ENCODE measurements around the gene PUSL1.

The PUSL1 gene

DNA sequence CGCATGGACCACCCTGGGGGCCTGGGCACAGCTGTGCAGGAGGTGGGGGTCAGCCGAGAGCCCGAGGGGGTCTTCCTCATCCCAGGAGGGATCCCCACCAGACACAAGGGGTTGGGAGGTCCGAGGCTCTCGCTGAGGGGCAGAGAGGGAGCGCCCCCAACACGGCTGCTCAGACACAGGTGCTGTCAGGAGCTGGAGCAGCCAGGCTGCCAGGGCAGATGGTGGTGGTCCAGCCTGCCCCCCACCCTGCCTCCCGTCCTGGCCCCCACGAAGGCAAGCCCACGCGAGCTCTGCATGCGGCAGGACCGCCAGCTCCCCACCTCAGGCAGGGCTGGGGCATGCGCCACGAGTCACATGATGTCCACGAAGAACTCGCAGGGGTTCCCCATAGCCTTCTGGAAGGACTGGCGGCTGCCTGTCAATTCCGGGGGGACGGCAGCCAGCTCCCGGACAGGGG, 27.4 kb downstream of the PUSL1 start:
- Histone ChIP-seq H4K20me1 (ENCODE audit: control insufficient read depth, insufficient read depth, low read depth, low read length) (peaks cover 5% of the 10 kb centered on the region; the same call in 1 of the 2 replicates), H3K27me3 (ENCODE audit: control insufficient read depth, low read length) (no peaks in the 10 kb centered on the region), H3K4me2 (ENCODE audit: low read length) (no peak overlapping the region), H3K36me3 (ENCODE audit: control insufficient read depth, low read length) (peaks cover 17% of the 10 kb centered on the region), H3K9me3 (ENCODE audit: control insufficient read depth, insufficient read depth, low read length) (no peaks in the 10 kb centered on the region; the same call in 1 of the 2 replicates), H3K79me2 (ENCODE audit: control insufficient read depth, low read length) (no peaks in the 10 kb centered on the region), H3F3A (ENCODE audit: control insufficient read depth, insufficient read depth) (no peaks in the 10 kb centered on the region), H3K4me3 (ENCODE audit: low read length) (no peak overlapping the region), H3K27ac (ENCODE audit: low read depth, low read length) (no peak overlapping the region), H3K4me1 (ENCODE audit: control insufficient read depth, low read length) (no peaks in the 10 kb centered on the region), H3K9me2 (replicated peaks; ENCODE audit: control insufficient read depth, low read length) (no peaks in the 10 kb centered on the region)
- TF ChIP-seq EZH2phosphoT487 (IDR thresholded peaks at IDR 0.05; ENCODE audit: borderline replicate concordance, low read length) = no peak
- TF ChIP-seq, protein P1, sequence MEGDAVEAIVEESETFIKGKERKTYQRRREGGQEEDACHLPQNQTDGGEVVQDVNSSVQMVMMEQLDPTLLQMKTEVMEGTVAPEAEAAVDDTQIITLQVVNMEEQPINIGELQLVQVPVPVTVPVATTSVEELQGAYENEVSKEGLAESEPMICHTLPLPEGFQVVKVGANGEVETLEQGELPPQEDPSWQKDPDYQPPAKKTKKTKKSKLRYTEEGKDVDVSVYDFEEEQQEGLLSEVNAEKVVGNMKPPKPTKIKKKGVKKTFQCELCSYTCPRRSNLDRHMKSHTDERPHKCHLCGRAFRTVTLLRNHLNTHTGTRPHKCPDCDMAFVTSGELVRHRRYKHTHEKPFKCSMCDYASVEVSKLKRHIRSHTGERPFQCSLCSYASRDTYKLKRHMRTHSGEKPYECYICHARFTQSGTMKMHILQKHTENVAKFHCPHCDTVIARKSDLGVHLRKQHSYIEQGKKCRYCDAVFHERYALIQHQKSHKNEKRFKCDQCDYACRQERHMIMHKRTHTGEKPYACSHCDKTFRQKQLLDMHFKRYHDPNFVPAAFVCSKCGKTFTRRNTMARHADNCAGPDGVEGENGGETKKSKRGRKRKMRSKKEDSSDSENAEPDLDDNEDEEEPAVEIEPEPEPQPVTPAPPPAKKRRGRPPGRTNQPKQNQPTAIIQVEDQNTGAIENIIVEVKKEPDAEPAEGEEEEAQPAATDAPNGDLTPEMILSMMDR (IDR thresholded peaks at IDR 0.05; ENCODE audit: low read depth, low read length, poor library complexity, severe bottlenecking) = no peak

DNA sequence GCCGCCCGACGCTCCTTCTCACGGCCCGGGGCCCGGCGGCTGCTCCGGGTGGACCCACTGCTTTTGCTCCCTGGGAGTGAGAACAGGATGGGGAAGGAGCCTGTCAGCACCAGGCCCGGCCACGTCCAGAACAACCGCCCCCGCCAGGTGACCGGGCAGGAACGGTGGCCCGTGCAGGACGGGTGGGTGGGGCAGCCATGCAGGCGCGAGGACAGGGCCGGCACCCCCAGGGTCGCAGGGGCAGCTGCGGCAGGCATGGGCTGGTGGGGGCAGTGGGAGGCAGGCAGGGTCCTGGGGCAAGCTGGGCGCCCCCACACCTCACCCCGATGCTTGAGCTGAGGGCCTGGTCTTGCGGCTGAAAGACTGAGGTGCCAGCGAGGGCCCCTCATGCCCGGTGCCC, 28.0 kb downstream of the PUSL1 start:
- H3K4me2 ChIP-seq (ENCODE audit: low read length) = no peak overlapping the region
- TF ChIP-seq EZH2phosphoT487 (IDR thresholded peaks at IDR 0.05; ENCODE audit: borderline replicate concordance, low read length) = no peak
- TF ChIP-seq, protein P1 (IDR thresholded peaks at IDR 0.05; ENCODE audit: low read depth, low read length, poor library complexity, severe bottlenecking) = no peak
- no peaks in the 10 kb centered on the region for H3F3A ChIP-seq (ENCODE audit: control insufficient read depth, insufficient read depth)
- peaks cover 5% of the 10 kb centered on the region; the same call in 1 of the 2 replicates for H4K20me1 ChIP-seq (ENCODE audit: control insufficient read depth, insufficient read depth, low read depth, low read length)
- no peak overlapping the region for H3K4me3 ChIP-seq (ENCODE audit: low read length)
- no peaks in the 10 kb centered on the region for H3K27me3 ChIP-seq (ENCODE audit: control insufficient read depth, low read length)
- H3K79me2 ChIP-seq (ENCODE audit: control insufficient read depth, low read length) = no peaks in the 10 kb centered on the region
- peaks cover 4% of the 10 kb centered on the region; the same call in 1 of the 2 replicates for H3K9me3 ChIP-seq (ENCODE audit: control insufficient read depth, insufficient read depth, low read length)
- no peaks in the 10 kb centered on the region for H3K4me1 ChIP-seq (ENCODE audit: control insufficient read depth, low read length)
- no peaks in the 10 kb centered on the region for H3K9me2 ChIP-seq (replicated peaks; ENCODE audit: control insufficient read depth, low read length)
- H3K27ac ChIP-seq (ENCODE audit: low read depth, low read length) = no peak overlapping the region
- peaks cover 23% of the 10 kb centered on the region for H3K36me3 ChIP-seq (ENCODE audit: control insufficient read depth, low read length)

DNA sequence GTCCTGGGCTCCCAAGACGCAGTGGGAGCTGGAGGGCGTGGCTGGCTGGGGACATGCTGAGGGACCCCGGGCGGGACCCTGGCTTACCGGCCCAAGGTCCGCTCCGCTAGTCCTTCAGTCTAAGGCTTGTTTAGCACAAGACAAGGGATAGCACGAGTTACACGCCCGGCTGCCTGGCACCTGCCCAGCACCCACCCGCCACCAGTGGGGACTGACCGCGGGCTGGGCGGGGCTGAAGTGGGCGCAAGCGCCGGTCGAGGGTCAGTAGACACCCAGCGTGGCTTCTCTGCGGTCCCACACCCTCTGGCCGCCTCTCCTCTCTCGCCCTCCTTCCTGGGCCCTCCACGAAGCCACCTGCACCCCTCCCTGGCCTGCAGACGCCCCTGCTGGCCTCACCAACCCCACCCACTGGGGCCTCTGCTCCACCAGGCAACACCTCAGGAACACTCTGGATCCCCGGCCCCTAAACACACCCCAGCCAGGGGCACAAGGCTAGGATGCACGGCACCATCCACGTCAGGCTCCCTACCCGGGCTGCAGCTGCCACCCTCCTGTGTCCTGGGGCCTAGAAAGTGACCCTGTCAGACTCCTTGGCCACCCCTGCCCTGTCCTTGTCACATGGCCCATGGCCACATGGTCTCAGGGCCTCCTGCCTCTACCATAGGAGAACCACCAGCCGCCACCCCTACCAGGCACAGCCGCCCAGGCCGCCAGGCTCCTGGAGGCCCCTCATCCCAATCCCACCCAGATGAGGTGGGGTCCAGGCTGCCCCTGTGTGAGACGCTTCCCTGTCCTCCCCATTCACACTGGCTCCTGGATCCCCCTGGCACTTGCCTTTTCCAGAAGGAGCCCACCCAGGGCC, 28.8 kb downstream of the PUSL1 start:
- Histone ChIP-seq H3K4me2 (ENCODE audit: low read length) (no peak overlapping the region), H3K79me2 (ENCODE audit: control insufficient read depth, low read length) (no peaks in the 10 kb centered on the region), H3K36me3 (ENCODE audit: control insufficient read depth, low read length) (peaks cover 27% of the 10 kb centered on the region), H3K27me3 (ENCODE audit: control insufficient read depth, low read length) (no peaks in the 10 kb centered on the region), H3K9me2 (replicated peaks; ENCODE audit: control insufficient read depth, low read length) (no peaks in the 10 kb centered on the region), H3K4me1 (ENCODE audit: control insufficient read depth, low read length) (no peaks in the 10 kb centered on the region), H3K4me3 (ENCODE audit: low read length) (no peak overlapping the region), H3K27ac (ENCODE audit: low read depth, low read length) (no peak overlapping the region), H3K9me3 (ENCODE audit: control insufficient read depth, insufficient read depth, low read length) (peaks cover 5% of the 10 kb centered on the region; the same call in 1 of the 2 replicates), H4K20me1 (ENCODE audit: control insufficient read depth, insufficient read depth, low read depth, low read length) (peaks cover 5% of the 10 kb centered on the region; the same call in 1 of the 2 replicates), H3F3A (ENCODE audit: control insufficient read depth, insufficient read depth) (no peaks in the 10 kb centered on the region)
- no peak for TF ChIP-seq EZH2phosphoT487 (IDR thresholded peaks at IDR 0.05; ENCODE audit: borderline replicate concordance, low read length)
- TF ChIP-seq, protein P1 (IDR thresholded peaks at IDR 0.05; ENCODE audit: low read depth, low read length, poor library complexity, severe bottlenecking) = no peak

All from DOHH2 (cell line).